HepG2 (cell line): ENCODE results near the gene CEBPG. TPM values are rescaled to one million over a fixed set of nuclear protein-coding genes. Genes with fewer than 3 reads are reported as not detected.

Source experiments
- ATF2 ChIP-seq: sonication (generic); formaldehyde crosslinking; IDR thresholded peaks from 2 replicates; pipeline ENCODE4 v1.4.0; 2020; ENCODE audit warnings: missing genetic modification reagents
- ELF3 ChIP-seq: IDR thresholded peaks from 2 replicates; pipeline ENCODE4 v1.6.1; 2016; ENCODE audit warnings: missing genetic modification reagents, missing compliant biosample characterization
- FOXO1 ChIP-seq: sonication (generic); formaldehyde crosslinking; IDR thresholded peaks from 2 replicates; pipeline ENCODE4 v1.4.0; 2020; ENCODE audit warnings: missing genetic modification reagents
- MAX ChIP-seq: IDR thresholded peaks from 2 replicates; pipeline ENCODE4 v1.6.1; 2012; ENCODE audit warnings: inconsistent platforms
- MBNL3 ChIP-seq: fragments of 250-450 bp; sonication (Bioruptor Pico); conservative IDR thresholded peaks from 2 replicates; pipeline ENCODE4 v1.8.0; 2022; ENCODE audit warnings: mild to moderate bottlenecking, inconsistent platforms
- NR2F2 ChIP-seq: IDR thresholded peaks from 2 replicates; pipeline ENCODE4 v1.6.1; 2012; ENCODE audit warnings: low read depth, inconsistent platforms, borderline replicate concordance
- POLR2AphosphoS2 ChIP-seq: IDR thresholded peaks from 2 replicates; pipeline ENCODE4 v1.6.1; 2011; ENCODE audit warnings: low read depth, low read length, improper control_type of control experiment
- SSRP1 ChIP-seq: IDR thresholded peaks from 2 replicates; pipeline ENCODE4 v1.6.1; 2016; ENCODE audit warnings: control low read depth
- SYNCRIP ChIP-seq: fragments of 200-400 bp; formaldehyde crosslinking; IDR thresholded peaks from 2 replicates; pipeline ENCODE4 v1.6.1; 2018; ENCODE audit warnings: mild to moderate bottlenecking, low read depth, low read length; ENCODE audit not compliant: insufficient read depth
- ZNF274 ChIP-seq: sonication (generic); formaldehyde crosslinking; IDR thresholded peaks from 2 replicates; pipeline ENCODE4 v1.5.1; 2020; ENCODE audit warnings: mild to moderate bottlenecking, missing genetic modification reagents
- ZNF407 ChIP-seq: sonication (generic); formaldehyde crosslinking; IDR thresholded peaks from one replicate; pipeline ENCODE4 v1.5.1; 2020; ENCODE audit warnings: mild to moderate bottlenecking, missing genetic modification reagents; ENCODE audit errors: not compliant biosample characterization
- ZNF512B ChIP-seq: sonication (generic); formaldehyde crosslinking; IDR thresholded peaks from 2 replicates; pipeline ENCODE4 v1.5.1; 2020; ENCODE audit warnings: missing genetic modification reagents, mild to moderate bottlenecking, borderline replicate concordance
- ZNF773 ChIP-seq: sonication (generic); formaldehyde crosslinking; IDR thresholded peaks from 2 replicates; pipeline ENCODE4 v1.4.0; 2020; ENCODE audit warnings: missing genetic modification reagents, borderline replicate concordance
- ZNF800 ChIP-seq: sonication (generic); formaldehyde crosslinking; IDR thresholded peaks from 2 replicates; pipeline ENCODE4 v1.4.0; 2020; ENCODE audit warnings: missing genetic modification reagents
- polyA plus RNA-seq, 8 experiments: library from polyadenylated mRNA; depleted of rRNA in 3 of 8; stranded (reverse) in 7 of 8; unstranded in 1 of 8; fragments of >200 nt; fragmentation: Illumina TruSeq in 4 of 8; extraction: Trizol in 4 of 8; gene quantifications; 2 replicates each; pipeline versions ENCODE4 v1.2.1 to v1.2.3, GENCODE V29; 2011 to 2016; ENCODE audit warnings: low read depth in 4 of 8, missing spikeins in 1 of 8, mixed read lengths in 1 of 8; ENCODE audit not compliant: insufficient read depth in 1 of 8
- total RNA-seq, 5 experiments: library from RNA; depleted of rRNA; stranded (reverse); fragments of >200 nt; fragmentation: Illumina TruSeq; extraction: Trizol; gene quantifications; 2 replicates each; pipeline ENCODE4 v1.2.3, GENCODE V29; 2016; ENCODE audit warnings: low read depth in 1 of 5

CEBPG gene
- total and polyA plus RNA-seq, 2 of the 13 experiments (the other 11 are each of a cell fraction or from before 2014, with no cell fraction given) = 25.7 to 34.3 TPM

- TF ChIP-seq SYNCRIP = no peak
- TF ChIP-seq FOXO1 = no peak
- 0 out of 2 replicates have a peak, but pooled peaks have one; percentile 8 for TF ChIP-seq ZNF800 (CRISPR knock-in tag)
- TF ChIP-seq ZNF274 (CRISPR knock-in tag) = peak; percentile 37; the same call in 1 of the 2 replicates
- TF ChIP-seq NR2F2 = no peak
- no peak for TF ChIP-seq MBNL3 (CRISPR knock-in tag)
- no peak; the same call in 1 of the 2 replicates for TF ChIP-seq ATF2
- no peak for TF ChIP-seq POLR2AphosphoS2
- no peak for TF ChIP-seq ZNF512B
- peak; percentile 73 for TF ChIP-seq MAX
- TF ChIP-seq SSRP1 (CRISPR knock-in tag) = no peak
- TF ChIP-seq ZNF773 (CRISPR knock-in tag) = peak; percentile 69; the same call in 1 of the 2 replicates
- no peak for TF ChIP-seq ELF3 (CRISPR knock-in tag)
- no peak for TF ChIP-seq ZNF407 (CRISPR knock-in tag)
Observed at GRCh38 chr19:33373453-33374235, at the start of gene CEBPG (continued).
